Purkinje cell (primary cell): ENCODE data around the gene FAM90A1. TPM values are rescaled to one million over a fixed set of nuclear protein-coding genes. Genes with fewer than 3 reads are reported as not detected.

Experiments
- polyA plus RNA-seq: library from polyadenylated mRNA; unstranded; fragments of >200 nt; fragmentation: Nextera tagmentation; gene quantifications from 2 replicates; pipeline ENCODE4 v1.2.1, GENCODE V29; 2014

The FAM90A1 gene, protein sequence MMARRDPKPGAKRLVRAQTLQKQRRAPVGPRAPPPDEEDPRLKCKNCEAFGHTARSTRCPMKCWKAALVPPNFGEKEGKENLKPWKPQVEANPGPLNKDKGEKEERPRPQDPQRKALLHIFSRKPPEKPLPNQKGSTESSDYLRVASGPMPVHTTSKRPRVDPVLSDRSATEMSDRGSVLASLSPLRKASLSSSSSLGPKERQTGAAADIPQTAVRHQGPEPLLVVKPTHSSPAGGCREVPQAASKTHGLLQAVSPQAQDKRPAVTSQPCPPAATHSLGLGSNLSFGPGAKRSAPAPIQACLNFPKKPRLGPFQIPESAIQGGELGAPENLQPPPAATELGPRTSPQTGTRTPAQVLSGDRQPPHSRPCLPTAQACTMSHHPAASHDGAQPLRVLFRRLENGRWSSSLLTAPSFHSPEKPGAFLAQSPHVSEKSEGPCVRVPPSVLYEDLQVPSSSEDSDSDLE
- polyA plus RNA-seq, result 0.29 TPM in 1 of 2 replicates, not detected in the other

DNA sequence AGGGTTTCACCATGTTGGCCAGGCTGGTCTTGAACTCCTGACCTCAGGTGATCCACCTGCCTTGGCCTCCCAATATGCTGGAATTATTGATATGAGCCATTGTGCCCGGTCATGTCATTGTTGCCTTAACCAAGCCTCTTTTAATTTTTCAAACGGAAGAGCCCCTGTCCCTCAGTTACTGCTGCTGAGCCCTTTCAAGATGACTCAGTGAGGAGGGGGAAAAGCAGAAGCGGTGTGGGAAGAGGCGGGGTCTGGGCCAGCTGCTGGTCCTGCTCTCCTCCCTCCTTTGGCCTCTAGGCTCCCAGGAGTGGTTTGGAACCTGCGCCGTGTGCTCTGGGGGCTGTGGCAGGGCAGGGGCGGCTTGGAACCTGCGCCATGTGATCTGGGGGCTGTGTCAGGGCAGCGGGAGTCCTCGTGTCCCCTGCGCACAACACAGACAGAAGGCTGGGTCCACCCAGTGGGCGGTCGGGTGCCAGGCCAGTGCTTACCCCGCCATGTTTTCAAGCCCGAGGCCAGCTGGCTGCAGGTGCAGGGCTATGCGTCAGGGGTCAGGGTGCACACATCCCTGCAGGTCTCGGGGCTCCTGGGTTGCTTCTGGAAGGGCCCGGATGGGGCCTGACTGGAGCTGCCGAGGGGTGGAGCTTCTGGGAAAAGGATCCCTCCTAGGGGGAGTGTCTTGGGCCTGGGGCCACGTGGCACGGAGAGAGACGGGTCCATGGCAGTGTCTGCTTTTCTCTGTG lies at the start of gene FAM90A1:
Gene FAM90A1, minus strand, starts transcription at position 627 of the 740 bp plus-strand sequence. CDS start 2,786 bp downstream, outside the sequence.

Other genes with a start within 250 kb of the FAM90A1 start
- gene FOXJ2, start 194.9 kb downstream of the FAM90A1 start, polyA plus RNA-seq, result 1.2 and 1.4 TPM in 2 replicates
- gene C3AR1, start 161.3 kb downstream of the FAM90A1 start, polyA plus RNA-seq, result not detected in 2 replicates
- 69.7 and 73.0 TPM in 2 replicates for gene NECAP1, start 145.3 kb downstream of the FAM90A1 start, polyA plus RNA-seq
- gene CLEC4A, start 104.0 kb downstream of the FAM90A1 start, polyA plus RNA-seq, result 1.2 and 3.8 TPM in 2 replicates
- 0.97 TPM in 1 of 2 replicates, not detected in the other for gene ZNF705A, start 70.6 kb downstream of the FAM90A1 start, polyA plus RNA-seq
- gene CLEC6A, start 228.3 kb upstream of the FAM90A1 start, polyA plus RNA-seq, result not detected in 2 replicates